Mononuclear cell (primary cell): ENCODE data around the gene NBPF1. TPM values are rescaled to one million over a fixed set of nuclear protein-coding genes. Genes with fewer than 3 reads are reported as not detected.
A peak's percentile ranks its signal among the peaks of the same experiment; 100 is the strongest.
"Not testable (repeated sequence)": the region's sequence is repeated elsewhere in the genome, so short reads cannot be mapped to it uniquely, and the experiment has no call there.

Experiments used
- H3K27me3 ChIP-seq: 2 replicates; pipeline ENCODE4 v1.6.0; 2011; ENCODE audit warnings: low read length, control low read depth; ENCODE audit not compliant: insufficient read depth
- H3K4me1 ChIP-seq: 2 replicates; pipeline ENCODE4 v1.5.1; 2011; ENCODE audit warnings: mild to moderate bottlenecking, low read length, control low read depth; ENCODE audit not compliant: insufficient read depth
- H3K4me3 ChIP-seq: 2 replicates; pipeline ENCODE4 v1.5.1; 2011; ENCODE audit warnings: mild to moderate bottlenecking, low read length, moderate library complexity
- H3K9me3 ChIP-seq: 2 replicates; pipeline ENCODE4 v1.5.1; 2011; ENCODE audit warnings: low read depth, mild to moderate bottlenecking, control low read depth, low read length
- total RNA-seq: library from RNA; depleted of rRNA; stranded (reverse); fragments of >200 nt; gene quantifications from one replicate; pipeline ENCODE4 v1.2.3, GENCODE V29; 2012

NBPF1 gene
- total RNA-seq, 1 donor: 15.4 TPM

DNA sequence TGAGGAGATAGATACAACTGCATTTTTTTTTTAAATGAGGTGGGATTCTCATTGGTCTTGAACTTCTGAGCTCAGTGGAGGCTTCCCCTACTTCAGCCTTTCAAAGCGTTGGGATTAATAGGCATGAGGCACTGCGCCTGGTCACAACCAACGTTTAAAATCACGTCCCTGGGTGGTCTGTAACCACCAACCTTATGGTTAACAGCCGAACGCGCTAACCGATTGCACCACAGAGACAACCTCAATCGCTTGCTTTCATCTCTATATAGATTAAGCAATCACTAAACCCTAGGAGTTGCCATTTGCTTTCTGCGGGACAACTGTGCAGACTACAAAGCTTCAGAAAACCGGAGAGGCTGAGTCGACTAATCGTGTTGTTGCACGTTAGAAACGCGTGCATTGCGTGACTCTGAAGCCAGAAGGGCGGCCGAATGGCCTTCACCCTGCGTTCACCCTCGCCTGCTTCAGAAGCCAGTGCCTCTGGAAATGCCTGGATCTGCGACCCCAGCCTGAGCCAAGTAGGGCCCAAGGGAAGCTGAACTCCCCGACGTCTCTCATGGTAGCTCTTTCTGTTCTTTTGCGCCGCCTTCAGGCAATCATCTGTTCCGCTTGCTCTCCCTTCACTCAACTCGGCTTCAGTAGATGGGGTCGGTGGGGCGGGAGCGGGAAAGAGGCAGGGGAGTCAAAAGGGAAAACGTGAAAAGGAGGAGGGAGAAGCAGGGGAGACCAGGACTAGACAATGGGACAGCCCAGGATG lies 81.0 kb downstream of the NBPF1 start:
- H3K27me3 ChIP-seq, H3K4me1 ChIP-seq, H3K4me3 ChIP-seq, H3K9me3 ChIP-seq: not testable (repeated sequence)

DNA sequence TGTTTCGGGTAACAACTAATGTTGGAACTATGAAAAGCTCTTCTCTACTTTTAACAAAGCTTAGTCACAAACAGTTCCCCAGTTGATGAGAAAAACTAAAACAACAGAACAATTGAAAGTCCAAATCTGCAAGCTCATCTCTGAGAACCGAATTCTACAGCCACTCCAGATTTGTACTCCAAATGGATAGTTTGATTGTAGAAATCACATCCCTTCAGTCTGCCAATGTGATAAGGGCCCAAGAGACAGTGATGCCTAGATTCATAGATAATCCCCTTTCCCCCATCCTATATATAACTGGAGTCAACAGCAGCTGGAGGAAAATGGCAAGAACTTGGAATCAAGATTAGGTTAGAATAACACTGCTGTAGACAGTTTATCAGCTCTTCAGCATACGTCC lies 85.0 kb downstream of the NBPF1 start:
- H3K27me3 ChIP-seq, H3K4me3 ChIP-seq, H3K4me1 ChIP-seq, H3K9me3 ChIP-seq: not testable (repeated sequence)

DNA sequence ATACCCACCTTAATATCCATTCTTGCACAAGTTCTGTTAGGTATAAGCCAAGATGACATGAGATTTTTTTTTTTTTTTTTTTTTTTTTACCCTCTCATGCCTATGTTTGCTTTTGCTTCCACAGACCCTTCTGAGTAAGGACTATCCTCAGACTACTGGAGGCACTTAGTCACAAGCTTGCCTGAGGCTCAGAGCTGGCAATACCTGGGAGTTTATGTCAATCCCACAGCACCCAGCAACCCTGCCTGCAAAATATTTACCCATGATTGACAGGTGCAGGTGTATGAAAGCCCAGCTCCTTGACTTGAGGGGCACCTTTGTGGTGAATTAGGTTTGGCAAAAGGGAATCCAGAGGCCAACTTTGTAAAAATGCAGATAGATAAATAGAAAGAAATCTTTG lies 87.6 kb downstream of the NBPF1 start:
- not testable (repeated sequence) for H3K27me3 ChIP-seq, H3K4me3 ChIP-seq, H3K9me3 ChIP-seq, H3K4me1 ChIP-seq

DNA sequence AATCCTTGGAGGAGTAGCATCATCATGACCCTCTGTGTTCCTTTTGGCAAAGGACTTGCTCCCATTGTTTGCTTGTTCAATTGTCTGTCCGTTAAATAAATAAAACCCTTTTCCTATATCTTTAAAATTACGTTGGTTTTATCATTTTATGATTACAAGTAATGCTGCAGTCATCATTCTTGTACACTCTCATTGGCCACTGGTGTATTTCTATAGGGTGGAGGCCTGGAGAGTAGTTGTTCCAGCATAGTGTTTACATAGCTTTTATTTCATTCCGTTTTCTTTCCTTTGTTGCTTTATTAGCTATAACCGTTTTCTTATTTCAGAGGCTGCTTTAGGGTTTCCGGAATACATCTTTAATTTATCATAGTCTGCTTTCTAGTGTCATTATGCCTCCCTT lies 91.7 kb downstream of the NBPF1 start:
- not testable (repeated sequence) for H3K4me3 ChIP-seq, H3K9me3 ChIP-seq, H3K4me1 ChIP-seq
- peaks cover 14% of the 10 kb centered on the region for H3K27me3 ChIP-seq

DNA sequence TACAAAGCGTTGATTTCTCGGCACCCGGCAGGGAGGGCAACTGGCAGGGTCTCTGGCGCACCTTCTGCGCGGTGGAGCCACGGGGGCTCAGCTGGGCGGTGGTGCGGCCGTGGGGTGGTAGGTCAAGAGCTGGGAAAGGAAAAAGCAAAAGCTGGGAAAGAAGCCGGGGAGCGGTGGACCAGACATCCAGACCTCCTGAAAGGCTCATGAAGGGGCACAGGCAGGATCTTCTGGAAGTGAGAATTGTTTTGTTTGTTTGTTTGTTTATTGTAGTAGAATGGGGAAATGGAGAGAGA lies 92.1 kb downstream of the NBPF1 start:
- Histone ChIP-seq H3K9me3 (no peaks in the 10 kb centered on the region), H3K4me1 (no peaks in the 10 kb centered on the region), H3K27me3 (peaks cover 14% of the 10 kb centered on the region), H3K4me3 (no peak overlapping the region)

DNA sequence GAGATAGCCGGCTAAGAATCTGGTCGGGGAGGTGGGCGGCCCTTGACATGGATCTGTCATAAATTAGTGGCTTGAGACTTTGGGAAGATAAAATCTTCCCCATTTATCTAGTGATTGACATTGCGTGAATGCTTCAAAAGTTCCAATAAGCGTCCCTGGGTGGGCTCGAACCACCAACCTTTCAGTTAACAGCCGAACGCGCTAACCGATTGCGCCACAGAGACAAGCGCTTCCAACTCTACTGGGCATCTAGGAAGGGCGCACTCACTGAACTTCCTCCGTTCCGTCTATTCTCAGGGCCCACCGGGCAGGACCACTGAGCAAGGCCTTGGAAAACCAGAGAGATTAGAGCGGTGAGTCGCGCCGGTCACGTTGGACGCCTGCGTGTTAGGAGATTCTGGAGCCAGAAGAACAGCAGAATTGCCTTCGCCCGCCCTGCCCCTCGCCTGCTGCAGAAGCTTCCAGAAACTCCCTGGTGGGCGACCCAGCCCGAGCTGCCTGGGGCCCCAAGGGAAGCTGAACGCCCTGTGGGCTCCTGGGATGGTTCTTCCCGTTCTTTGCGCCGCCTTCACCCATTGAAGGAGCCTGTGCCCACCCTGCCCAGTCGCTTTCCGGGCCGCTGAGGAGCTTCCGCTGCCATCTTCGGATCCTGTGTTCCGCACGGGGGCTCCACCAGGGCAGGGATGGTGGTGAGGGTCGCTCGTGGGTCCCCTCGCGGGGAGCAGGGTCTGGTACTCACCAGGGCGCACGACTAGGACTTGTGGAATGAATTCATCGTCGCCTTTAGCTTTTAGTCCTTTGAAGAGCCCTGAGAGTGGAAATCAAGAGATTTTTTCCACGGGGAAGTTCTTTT lies 92.7 kb downstream of the NBPF1 start:
- not testable (repeated sequence) for H3K9me3 ChIP-seq, H3K4me3 ChIP-seq, H3K4me1 ChIP-seq
- peaks cover 14% of the 10 kb centered on the region for H3K27me3 ChIP-seq

DNA sequence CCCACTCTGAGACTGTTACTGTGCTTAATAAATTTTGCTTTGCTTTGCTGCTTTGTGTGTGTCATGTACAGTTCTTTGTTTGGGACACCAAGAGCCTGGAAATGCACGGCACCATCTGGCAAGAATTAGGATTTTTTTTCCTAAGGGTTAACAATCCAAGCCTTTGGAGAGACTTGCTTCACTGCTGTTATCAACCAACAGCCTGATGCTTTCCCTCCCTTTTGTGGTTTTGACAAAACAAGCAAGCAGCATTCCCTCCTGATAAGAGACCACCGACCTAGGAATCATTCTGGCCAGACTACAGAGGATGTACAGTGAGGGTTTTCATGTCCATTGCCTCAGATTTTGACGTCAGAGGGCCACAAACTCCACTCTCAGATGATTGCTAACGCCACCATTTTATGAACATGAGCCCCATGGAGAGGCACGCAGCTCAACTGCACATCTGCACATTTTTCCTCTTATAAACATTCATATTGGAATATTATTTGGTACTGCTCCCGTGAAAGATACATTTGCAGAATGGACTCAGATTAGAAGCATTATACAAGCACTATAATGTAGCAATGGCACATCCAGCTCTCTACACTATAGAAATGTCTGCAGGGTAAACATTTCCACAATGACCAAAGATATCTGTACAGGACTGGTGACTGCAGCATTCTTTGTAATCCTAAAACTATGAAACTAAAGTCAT lies 94.0 kb downstream of the NBPF1 start:
- peaks cover 14% of the 10 kb centered on the region for H3K27me3 ChIP-seq
- not testable (repeated sequence) for H3K4me3 ChIP-seq, H3K9me3 ChIP-seq, H3K4me1 ChIP-seq

DNA sequence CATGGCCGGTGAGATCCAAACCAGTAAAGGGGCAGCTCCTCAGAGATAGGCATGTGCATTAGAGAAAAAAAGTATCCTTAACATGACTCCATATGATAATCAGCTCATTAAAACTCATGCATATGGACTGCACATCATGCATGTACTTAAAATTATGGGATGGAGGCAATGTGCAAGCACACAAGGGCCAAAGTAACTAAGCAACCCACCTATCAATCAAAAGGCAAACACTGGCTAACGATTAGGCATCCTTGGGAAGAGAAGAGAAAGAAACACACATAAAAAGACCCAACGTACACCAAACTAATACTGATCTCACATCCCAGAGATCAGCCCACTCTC lies 94.5 kb downstream of the NBPF1 start:
- peaks cover 14% of the 10 kb centered on the region for H3K27me3 ChIP-seq
- H3K4me1 ChIP-seq, H3K9me3 ChIP-seq, H3K4me3 ChIP-seq: not testable (repeated sequence)

DNA sequence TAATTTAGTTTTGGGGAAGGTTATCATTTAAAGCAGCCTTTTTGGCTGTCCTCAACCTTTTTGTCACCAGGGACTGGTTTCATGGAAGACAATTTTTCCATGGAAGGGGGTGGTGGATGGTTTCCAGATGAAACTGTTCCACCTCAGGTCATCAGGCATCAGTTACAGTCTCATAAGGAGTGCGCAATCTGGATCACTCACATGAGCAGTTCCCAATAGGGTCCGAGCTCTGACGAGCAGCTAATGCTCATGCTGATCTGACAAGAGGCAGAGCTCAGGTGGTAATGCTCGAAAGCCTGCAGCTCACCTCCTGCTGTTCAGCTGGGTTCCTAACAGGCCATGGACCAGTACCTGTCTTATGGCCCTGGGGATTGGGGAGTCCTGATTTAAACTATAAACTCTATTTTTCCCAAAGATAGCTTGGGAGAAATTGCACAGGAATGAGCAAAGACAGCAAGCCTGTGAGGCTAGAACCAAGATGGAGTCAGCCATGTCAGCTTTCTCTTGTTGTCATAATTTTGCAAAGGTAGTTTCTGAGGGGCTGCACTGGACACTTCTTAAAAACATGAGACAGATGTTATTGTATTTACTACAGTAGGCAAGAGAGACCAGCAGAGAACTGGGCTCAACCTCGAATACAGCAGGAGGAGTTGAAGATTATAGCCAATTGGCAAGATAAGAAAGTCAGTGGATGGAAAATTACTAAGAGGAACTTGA lies 96.5 kb downstream of the NBPF1 start:
- not testable (repeated sequence) for H3K4me1 ChIP-seq, H3K4me3 ChIP-seq, H3K9me3 ChIP-seq
- peaks cover 14% of the 10 kb centered on the region for H3K27me3 ChIP-seq

DNA sequence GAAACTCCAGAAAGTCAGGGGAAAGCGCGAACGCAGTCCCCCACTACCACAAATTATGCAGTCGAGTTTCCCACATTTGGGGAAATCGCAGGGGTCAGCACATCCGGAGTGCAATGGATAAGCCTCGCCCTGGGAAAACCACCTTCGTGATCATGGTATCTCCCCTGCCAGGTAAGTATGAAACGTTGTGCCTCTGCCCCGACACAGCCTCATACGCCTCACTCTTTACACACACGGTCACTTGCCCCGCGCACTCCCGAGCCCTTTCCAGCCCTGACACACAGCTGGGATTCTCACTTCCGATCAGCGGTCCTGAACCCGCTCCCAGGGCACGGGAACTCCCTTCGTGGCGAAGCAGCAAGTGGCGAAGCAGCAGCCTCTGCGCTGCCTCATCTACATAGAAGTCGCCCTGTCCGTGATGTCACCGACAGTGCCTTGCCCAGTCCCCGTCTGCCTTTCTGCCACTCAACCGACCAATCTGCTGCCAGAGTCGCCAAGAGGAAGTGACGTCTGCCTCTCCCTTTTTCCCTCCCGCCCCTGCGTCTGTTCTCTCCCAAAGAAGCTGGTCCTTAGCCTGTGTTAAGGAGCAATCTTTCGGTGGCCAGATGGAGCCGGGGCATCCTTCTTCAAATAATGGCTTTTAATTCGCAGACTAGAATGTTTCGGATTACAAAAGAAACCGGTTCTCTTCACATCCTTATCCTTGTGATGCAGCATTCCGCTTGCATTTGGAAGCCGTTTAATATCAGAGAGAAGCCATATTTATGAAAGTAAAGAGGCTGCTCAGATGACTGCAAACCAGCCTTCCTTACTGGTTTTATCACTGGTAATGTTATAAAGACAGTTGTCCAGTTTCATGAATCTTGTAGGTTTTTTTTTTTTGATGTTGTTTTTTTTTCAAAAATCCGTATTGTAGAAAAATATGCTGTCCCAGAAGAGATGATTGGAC lies 99.0 kb downstream of the NBPF1 start, which contains the start of gene RNU1-1:
RNU1-1 (minus strand) TSS at position 179 of the 949 bp plus-strand sequence.
- not testable (repeated sequence) for H3K9me3 ChIP-seq, H3K27me3 ChIP-seq, H3K4me1 ChIP-seq
- peak within 1 kb of the TSS; percentile 30 for H3K4me3 ChIP-seq

DNA sequence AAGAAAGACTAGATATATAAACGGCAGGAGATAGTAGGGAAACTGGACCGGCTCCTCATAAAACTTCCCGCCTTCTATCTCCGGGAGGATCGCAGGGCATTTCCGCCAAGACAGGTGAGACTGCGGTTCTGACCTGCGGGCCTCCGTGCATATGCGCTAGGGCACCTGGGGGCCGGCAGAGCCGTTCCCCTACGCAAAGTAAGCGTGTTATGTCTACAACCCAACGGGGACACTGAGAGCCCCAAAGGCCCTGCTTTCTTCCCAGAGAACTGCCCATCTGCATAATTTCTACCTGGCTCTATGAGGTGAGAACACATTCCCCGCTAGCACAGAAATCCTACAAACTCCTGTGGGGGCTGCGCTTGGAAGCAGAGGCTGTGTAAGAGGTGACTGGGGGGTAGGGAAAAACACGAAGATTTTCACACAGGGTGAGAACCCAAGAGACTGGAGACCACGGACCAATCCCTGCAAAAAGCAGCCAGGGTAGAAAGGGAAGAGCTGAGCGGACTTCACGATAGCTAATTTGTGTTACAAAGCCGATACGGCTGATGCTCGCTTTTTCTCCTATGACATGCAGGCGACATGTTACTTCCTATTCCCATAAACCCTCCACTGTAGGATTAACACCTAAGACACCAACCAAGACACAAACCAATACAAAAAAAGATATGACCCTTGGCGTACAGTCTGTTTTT lies 99.8 kb downstream of the NBPF1 start:
- not testable (repeated sequence) for H3K4me1 ChIP-seq, H3K9me3 ChIP-seq, H3K4me3 ChIP-seq, H3K27me3 ChIP-seq

DNA sequence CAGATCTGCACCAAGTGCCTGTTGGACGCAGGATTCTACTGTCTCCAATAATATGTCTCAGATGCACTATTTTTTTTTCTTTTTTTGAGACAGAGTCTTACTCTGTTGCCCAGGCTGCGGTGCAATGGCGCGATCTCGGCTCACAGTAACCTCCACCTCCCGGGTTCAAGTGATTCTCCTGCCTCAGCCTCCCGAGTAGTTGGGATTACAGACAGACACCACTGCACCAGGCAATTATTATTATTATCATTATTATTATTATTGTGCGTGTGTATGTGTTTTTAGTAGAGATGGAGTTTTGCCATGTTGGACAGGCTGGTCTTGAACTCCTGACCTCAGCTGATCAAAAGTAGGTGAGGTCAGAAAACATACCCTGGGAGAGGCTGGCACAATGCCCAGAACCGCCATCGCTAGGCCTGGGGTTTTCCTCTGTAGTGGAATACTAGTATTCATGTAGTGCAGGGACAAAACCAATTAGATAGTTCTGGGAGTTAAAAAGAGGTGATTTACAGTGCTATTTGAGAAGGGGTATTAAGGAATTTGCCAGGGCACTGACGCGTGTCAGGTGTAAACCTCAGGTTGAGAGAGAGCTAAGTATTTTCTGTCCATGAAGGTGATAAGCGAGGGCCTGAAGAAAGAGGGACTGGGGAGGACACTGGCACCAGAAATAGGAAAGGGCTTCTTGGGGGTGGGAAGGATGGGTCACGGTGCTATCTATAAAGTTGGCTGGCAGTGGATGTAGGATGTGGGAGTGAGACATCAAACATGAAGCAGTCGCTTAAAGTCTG lies 100.5 kb downstream of the NBPF1 start:
- not testable (repeated sequence) for H3K27me3 ChIP-seq, H3K4me1 ChIP-seq, H3K4me3 ChIP-seq, H3K9me3 ChIP-seq
